Liver (tissue), 3 donors: Measurements from ENCODE around the gene GRIFIN.

Experiments used
- JUND ChIP-seq, 2 donors: IDR thresholded peaks; 2 replicates each; pipeline ENCODE4 v1.6.1; 2016; ENCODE audit warnings: antibody characterized with exemption in 2 of 2
- RAD21 ChIP-seq, 2 donors: IDR thresholded peaks; 2 replicates each; pipeline ENCODE4 v1.6.1; 2016; ENCODE audit warnings: antibody characterized with exemption in 2 of 2, mild to moderate bottlenecking in 2 of 2
- TAF1 ChIP-seq: conservative IDR thresholded peaks from 2 replicates; pipeline ENCODE4 v1.6.1; 2016; ENCODE audit warnings: antibody characterized with exemption, mild to moderate bottlenecking
- YY1 ChIP-seq: IDR thresholded peaks from 2 replicates; pipeline ENCODE4 v1.6.1; 2016; ENCODE audit warnings: antibody characterized with exemption, mild to moderate bottlenecking
- TF ChIP-seq, protein P1 (sequence below): IDR thresholded peaks from 2 replicates; pipeline ENCODE4 v1.6.1; 2016; ENCODE audit warnings: antibody characterized with exemption
- TF ChIP-seq, protein P2 (sequence below): IDR thresholded peaks from 2 replicates; pipeline ENCODE4 v1.6.1; 2016; ENCODE audit warnings: antibody characterized with exemption, mild to moderate bottlenecking
- TF ChIP-seq, protein P3 (sequence below): fragments of 150-350 bp; IDR thresholded peaks from 2 replicates; pipeline ENCODE4 v1.5.1; 2017; ENCODE audit warnings: improper control_type of control experiment, low read depth, low read length; ENCODE audit not compliant: missing input control
- TF ChIP-seq, protein P4 (sequence below): IDR thresholded peaks from 2 replicates; pipeline ENCODE4 v1.6.1; 2016; ENCODE audit warnings: antibody characterized with exemption
- TF ChIP-seq, protein P5 (sequence below): IDR thresholded peaks from 2 replicates; pipeline ENCODE4 v1.6.1; 2016; ENCODE audit warnings: antibody characterized with exemption
- donor health status: healthy.
- donor health status: healthy.

DNA sequence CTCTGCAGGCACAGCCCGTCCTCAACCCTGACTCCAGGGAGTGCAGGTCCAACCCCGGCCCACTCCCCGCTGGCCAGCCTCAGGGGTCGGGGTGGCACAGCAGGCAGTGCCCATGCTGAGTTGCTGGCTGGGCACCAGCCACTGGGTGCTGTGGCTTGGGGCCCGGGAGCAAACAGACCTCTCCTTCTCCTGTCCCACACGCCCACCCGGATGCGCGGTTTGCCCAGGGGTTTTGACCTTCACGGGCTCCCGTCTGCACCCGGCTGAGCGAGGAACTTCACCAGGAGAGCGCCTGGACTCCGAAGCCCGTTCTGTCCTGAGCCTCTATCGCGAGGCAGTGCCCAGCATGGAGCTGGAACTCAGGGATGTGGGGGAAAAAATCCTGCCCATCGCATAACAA is 2.6 kb upstream of the GRIFIN start:
- TF ChIP-seq, protein P1, sequence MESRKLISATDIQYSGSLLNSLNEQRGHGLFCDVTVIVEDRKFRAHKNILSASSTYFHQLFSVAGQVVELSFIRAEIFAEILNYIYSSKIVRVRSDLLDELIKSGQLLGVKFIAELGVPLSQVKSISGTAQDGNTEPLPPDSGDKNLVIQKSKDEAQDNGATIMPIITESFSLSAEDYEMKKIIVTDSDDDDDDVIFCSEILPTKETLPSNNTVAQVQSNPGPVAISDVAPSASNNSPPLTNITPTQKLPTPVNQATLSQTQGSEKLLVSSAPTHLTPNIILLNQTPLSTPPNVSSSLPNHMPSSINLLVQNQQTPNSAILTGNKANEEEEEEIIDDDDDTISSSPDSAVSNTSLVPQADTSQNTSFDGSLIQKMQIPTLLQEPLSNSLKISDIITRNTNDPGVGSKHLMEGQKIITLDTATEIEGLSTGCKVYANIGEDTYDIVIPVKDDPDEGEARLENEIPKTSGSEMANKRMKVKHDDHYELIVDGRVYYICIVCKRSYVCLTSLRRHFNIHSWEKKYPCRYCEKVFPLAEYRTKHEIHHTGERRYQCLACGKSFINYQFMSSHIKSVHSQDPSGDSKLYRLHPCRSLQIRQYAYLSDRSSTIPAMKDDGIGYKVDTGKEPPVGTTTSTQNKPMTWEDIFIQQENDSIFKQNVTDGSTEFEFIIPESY, result no peak
- TF ChIP-seq YY1 (no peak), TAF1 (no peak), JUND (IDR thresholded peaks at IDR 0.05) (no peak), RAD21 (IDR thresholded peaks at IDR 0.05) (no peak)
- TF ChIP-seq, protein P2, sequence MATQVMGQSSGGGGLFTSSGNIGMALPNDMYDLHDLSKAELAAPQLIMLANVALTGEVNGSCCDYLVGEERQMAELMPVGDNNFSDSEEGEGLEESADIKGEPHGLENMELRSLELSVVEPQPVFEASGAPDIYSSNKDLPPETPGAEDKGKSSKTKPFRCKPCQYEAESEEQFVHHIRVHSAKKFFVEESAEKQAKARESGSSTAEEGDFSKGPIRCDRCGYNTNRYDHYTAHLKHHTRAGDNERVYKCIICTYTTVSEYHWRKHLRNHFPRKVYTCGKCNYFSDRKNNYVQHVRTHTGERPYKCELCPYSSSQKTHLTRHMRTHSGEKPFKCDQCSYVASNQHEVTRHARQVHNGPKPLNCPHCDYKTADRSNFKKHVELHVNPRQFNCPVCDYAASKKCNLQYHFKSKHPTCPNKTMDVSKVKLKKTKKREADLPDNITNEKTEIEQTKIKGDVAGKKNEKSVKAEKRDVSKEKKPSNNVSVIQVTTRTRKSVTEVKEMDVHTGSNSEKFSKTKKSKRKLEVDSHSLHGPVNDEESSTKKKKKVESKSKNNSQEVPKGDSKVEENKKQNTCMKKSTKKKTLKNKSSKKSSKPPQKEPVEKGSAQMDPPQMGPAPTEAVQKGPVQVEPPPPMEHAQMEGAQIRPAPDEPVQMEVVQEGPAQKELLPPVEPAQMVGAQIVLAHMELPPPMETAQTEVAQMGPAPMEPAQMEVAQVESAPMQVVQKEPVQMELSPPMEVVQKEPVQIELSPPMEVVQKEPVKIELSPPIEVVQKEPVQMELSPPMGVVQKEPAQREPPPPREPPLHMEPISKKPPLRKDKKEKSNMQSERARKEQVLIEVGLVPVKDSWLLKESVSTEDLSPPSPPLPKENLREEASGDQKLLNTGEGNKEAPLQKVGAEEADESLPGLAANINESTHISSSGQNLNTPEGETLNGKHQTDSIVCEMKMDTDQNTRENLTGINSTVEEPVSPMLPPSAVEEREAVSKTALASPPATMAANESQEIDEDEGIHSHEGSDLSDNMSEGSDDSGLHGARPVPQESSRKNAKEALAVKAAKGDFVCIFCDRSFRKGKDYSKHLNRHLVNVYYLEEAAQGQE, result no peak
- TF ChIP-seq, protein P3, sequence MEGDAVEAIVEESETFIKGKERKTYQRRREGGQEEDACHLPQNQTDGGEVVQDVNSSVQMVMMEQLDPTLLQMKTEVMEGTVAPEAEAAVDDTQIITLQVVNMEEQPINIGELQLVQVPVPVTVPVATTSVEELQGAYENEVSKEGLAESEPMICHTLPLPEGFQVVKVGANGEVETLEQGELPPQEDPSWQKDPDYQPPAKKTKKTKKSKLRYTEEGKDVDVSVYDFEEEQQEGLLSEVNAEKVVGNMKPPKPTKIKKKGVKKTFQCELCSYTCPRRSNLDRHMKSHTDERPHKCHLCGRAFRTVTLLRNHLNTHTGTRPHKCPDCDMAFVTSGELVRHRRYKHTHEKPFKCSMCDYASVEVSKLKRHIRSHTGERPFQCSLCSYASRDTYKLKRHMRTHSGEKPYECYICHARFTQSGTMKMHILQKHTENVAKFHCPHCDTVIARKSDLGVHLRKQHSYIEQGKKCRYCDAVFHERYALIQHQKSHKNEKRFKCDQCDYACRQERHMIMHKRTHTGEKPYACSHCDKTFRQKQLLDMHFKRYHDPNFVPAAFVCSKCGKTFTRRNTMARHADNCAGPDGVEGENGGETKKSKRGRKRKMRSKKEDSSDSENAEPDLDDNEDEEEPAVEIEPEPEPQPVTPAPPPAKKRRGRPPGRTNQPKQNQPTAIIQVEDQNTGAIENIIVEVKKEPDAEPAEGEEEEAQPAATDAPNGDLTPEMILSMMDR, result no peak
- TF ChIP-seq, protein P4, sequence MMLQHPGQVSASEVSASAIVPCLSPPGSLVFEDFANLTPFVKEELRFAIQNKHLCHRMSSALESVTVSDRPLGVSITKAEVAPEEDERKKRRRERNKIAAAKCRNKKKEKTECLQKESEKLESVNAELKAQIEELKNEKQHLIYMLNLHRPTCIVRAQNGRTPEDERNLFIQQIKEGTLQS, result no peak
- TF ChIP-seq, protein P5, sequence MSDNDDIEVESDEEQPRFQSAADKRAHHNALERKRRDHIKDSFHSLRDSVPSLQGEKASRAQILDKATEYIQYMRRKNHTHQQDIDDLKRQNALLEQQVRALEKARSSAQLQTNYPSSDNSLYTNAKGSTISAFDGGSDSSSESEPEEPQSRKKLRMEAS, result no peak
